Gastrocnemius medialis (tissue), 4 donors: ENCODE results near the gene TMEM121. TPM values are rescaled to one million over a fixed set of nuclear protein-coding genes. Genes with fewer than 3 reads are reported as not detected.
"Not testable (repeated sequence)": the region's sequence is repeated elsewhere in the genome, so short reads cannot be mapped to it uniquely, and the experiment has no call there.

Experiments
- ATAC-seq, 2 donors: fragments of 150-250 bp; one replicate each; pipeline ENCODE4 v1.9.1; 2016
- DNase-seq, 2 donors: peaks; one replicate each; pipeline ENCODE4 v3.0.0-alpha.2; 2019
- H3K27ac ChIP-seq, 4 donors: fragments of 200-600 bp; sonication (generic); 1 replicate in 1 of 4; 2 replicates in 3 of 4; pipeline ENCODE4 v1.5.1; 2016 to 2018; ENCODE audit warnings: mild to moderate bottlenecking in 2 of 4, moderate library complexity in 1 of 4
- H3K27me3 ChIP-seq, 3 donors: fragments of 200-600 bp; sonication (generic) in 2 of 3; 1 replicate in 1 of 3; 2 replicates in 2 of 3; pipeline versions ENCODE4 v1.5.1 to v1.6.0; 2016 to 2019; ENCODE audit warnings: mild to moderate bottlenecking in 1 of 3, moderate library complexity in 1 of 3
- H3K36me3 ChIP-seq, 2 donors: fragments of 200-600 bp; sonication (generic) in 1 of 2; one replicate each; pipeline ENCODE4 v1.5.1; 2017 to 2018
- H3K4me1 ChIP-seq, 2 donors: fragments of 200-600 bp; sonication (generic) in 1 of 2; one replicate each; pipeline ENCODE4 v1.5.1; 2016 to 2017; ENCODE audit warnings: mild to moderate bottlenecking in 2 of 2
- H3K4me3 ChIP-seq, 4 donors: fragments of 200-600 bp; sonication (generic) in 3 of 4; 1 replicate in 1 of 4; 2 replicates in 3 of 4; pipeline ENCODE4 v1.5.1; 2016 to 2019; ENCODE audit warnings: mild to moderate bottlenecking in 2 of 4
- H3K9me3 ChIP-seq, 3 donors: fragments of 200-600 bp; sonication (generic) in 2 of 3; 1 replicate in 1 of 3; 2 replicates in 2 of 3; pipeline ENCODE4 v1.5.1; 2016 to 2019
- CTCF ChIP-seq, 5 experiments: fragments of 450-650 bp in 3 of 5; fragments of 200-600 bp in 2 of 5; sonication (generic) in 2 of 5; IDR thresholded peaks in 4 of 5; conservative IDR thresholded peaks in 1 of 5; 1 replicate in 4 of 5; 2 replicates in 1 of 5; pipeline ENCODE4 v1.5.1; 2016 to 2019; ENCODE audit warnings: antibody characterized with exemption in 5 of 5, mild to moderate bottlenecking in 3 of 5, moderate library complexity in 3 of 5
- POLR2A ChIP-seq, 2 donors: fragments of 450-650 bp; IDR thresholded peaks; one replicate each; pipeline ENCODE4 v1.6.1; 2017; ENCODE audit warnings: antibody characterized with exemption in 2 of 2, mild to moderate bottlenecking in 2 of 2, moderate library complexity in 2 of 2
- in situ Hi-C, 4 donors: fragments of 200-750 bp; cut with MboI; loops; one replicate each; pipeline versions ENCODE4 v1.15.0 to v1.8.0; 2017; ENCODE audit warnings: low sequenced_read_pairs in 4 of 4
- intact Hi-C: fragments of 100-400 bp; cut with DNase I; formaldehyde crosslinking; loops from one replicate; pipeline ENCODE4 v1.15.1; 2023; ENCODE audit warnings: low total_unique reads
- total RNA-seq, 4 donors: library from RNA; depleted of rRNA; stranded (reverse); fragments of >200 nt; gene quantifications; one replicate each; pipeline versions ENCODE4 v1.1.0 to v1.2.3, GENCODE V29; 2016

Gene TMEM121
- total RNA-seq, 4 donors from 2014 or later = 1.1 to 1.2 TPM; not detected in 2

DNA sequence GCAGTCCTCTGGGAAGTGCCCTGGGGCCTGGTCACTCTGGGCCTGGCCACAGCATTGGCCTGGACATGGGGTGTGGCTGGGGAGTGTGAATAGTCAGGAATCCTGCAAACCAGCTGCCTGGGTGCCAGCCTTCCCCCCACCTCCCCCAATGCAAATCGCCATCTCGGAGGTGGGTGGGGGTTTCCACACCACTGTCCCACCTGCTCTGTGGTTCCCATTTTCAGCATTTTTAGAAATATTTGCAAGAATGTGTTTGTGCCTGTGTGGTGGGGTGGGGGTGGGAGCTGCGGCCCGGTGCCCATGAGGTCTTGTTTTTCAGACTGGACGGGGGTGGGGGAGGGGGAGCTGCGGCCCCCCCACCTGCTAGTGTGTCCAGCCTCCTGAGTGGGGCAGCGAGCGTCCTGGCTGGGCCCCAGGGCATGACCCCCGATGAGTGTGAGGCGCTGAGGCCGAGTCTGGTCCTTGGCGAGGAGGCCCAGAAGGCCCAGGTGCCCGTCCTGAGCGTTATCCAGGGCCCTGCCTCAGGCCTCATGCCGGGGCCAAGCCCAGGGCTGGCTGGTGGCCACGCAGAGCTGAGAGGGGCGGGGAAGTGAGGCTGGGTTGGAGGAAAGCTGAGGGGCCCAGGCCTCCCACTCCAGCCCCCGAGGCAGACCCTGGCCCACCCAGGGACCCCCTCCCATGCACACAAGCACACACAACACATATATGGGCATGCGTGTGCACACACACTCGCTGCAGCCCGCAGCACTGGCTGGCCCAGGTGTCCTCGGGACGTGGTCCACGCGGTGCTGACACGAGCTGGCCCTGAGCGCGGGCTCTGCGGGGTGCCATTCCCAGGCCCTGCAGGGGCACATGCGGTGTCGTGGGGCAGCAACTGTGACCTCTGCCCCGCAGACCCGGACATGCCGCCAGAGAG, 40.1 kb downstream of the TMEM121 start:
- in situ Hi-C loops, ATAC-seq, H3K9me3 ChIP-seq, H3K27ac ChIP-seq, H3K4me1 ChIP-seq, DNase-seq, H3K36me3 ChIP-seq, H3K27me3 ChIP-seq, intact Hi-C loops, H3K4me3 ChIP-seq: not testable (repeated sequence)

DNA sequence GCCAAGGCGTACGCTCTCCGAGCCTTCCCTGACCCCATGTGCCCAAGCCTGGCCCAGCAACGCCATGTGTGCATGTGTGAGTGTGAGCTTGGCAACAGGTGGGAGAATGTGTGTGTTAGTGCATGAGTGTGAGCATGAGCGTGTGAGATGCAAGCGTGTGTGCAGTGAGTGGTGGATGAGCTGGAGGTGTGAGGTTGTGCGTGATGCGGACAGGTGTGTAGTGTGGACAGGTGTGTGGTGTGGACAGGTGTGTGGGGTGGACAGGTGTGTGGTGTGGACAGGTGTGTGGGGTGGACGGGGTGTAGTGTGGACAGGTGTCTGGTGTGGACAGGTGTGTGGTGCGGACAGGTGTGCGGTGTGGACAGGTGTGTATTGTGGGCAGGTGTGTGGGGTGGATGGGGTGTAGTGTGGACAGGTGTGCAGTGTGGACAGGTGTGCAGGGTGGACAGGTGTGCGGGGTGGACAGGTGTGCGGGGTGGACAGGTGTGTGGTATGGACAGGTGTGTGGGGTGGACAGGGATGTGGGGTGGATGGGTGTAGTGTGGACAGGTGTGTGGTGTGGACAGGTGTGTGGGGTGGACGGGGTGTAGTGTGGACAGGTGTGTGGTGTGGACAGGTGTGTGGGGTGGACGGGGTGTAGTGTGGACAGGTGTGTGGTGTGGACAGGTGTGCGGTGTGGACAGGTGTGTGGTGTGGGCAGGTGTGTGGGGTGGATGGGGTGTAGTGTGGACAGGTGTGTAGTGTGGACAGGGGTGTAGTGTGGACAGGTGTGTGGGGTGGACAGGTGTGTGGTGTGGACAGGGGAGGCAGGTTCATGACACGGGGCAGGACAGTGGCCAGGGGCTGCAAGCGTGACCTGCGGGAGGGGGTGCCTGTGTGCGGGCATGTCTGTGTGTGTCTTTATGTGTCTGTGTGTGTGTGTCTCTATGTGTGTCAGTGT, 41.1 kb downstream of the TMEM121 start:
- H3K27ac ChIP-seq, in situ Hi-C loops, ATAC-seq, H3K36me3 ChIP-seq, H3K4me1 ChIP-seq, H3K27me3 ChIP-seq, intact Hi-C loops, DNase-seq, H3K4me3 ChIP-seq, H3K9me3 ChIP-seq: not testable (repeated sequence)

DNA sequence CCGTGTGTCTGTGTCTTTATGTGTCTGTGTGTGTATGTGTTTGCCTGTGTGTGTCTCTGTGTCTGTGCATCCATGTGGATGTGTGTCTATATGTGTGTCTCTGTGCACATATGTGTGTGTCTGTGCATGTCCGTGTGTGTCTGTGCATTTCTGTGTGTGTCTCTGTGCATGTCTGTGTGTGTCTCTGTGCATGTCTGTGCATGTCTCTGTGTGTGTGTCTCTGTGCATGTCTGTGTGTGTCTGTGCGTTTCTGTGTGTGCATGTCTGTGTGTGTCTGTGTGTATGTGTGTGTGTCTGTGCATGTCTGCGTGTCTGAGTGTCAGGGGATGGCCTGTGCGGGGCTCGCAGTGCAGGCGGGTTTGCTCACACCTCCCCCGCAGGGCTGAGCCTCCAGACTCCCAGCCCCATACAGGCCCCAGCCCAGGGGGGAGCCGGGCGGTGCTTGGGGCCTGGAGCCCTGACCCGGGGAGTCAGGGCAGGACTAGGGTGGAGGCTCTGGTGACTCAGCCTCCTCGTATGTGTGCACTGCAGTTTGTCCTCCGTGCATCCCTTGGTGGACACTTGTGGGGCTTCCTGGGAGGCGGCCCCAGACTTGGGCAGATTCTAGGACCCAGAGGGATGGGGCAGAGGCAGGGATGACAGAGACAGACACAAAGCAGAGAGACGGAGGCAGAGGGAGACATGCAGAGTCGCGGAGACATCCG, 41.9 kb downstream of the TMEM121 start:
- H3K36me3 ChIP-seq, intact Hi-C loops, in situ Hi-C loops, H3K9me3 ChIP-seq, ATAC-seq, H3K4me1 ChIP-seq, H3K27ac ChIP-seq, H3K27me3 ChIP-seq, H3K4me3 ChIP-seq, DNase-seq: not testable (repeated sequence)

GRCh38 chr14:105568859-105569766, 42.7 kb downstream of the TMEM121 start:
- DNase-seq (no peak), ATAC-seq (no peak)
- Histone ChIP-seq H3K4me1 (no peaks in the 10 kb centered on the region), H3K27me3 (no peaks in the 10 kb centered on the region), H3K27ac (no peak overlapping the region), H3K9me3 (no peaks in the 10 kb centered on the region), H3K36me3 (no peaks in the 10 kb centered on the region), H3K4me3 (no peak overlapping the region)
- TF ChIP-seq POLR2A (IDR thresholded peaks at IDR 0.05) = no peak
- no peak for TF ChIP-seq CTCF (IDR thresholded peaks at IDR 0.05 in 4 of 5, conservative IDR thresholded peaks at IDR 0.05 in 1 of 5)
- in situ Hi-C loops = no loop called here
- intact Hi-C loops = no loop called here

DNA sequence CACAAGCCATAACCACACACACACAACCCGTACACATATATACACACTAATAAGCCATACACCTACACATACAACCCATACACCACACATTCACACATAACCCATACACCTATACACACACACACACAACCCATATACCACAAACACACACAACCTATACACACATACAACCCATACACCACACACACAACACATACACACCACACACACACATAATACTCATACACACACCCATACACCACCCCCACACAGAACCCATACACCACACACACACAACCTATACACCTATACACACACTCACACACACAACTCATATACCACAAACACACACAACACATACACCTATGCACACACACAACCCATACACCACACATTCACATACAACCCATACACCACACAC, 44.1 kb downstream of the TMEM121 start:
- intact Hi-C loops = no loop called here
- Histone ChIP-seq H3K9me3 (no peaks in the 10 kb centered on the region), H3K36me3 (no peaks in the 10 kb centered on the region), H3K27ac (no peak overlapping the region), H3K4me3 (no peak overlapping the region), H3K27me3 (no peaks in the 10 kb centered on the region), H3K4me1 (no peaks in the 10 kb centered on the region)
- in situ Hi-C loops = no loop called here
- no peak for ATAC-seq
- DNase-seq = no peak
- TF ChIP-seq POLR2A (IDR thresholded peaks at IDR 0.05) = no peak
- TF ChIP-seq CTCF (IDR thresholded peaks at IDR 0.05 in 4 of 5, conservative IDR thresholded peaks at IDR 0.05 in 1 of 5) = no peak

GRCh38 chr14:105571181-105571951, 45.0 kb downstream of the TMEM121 start:
- H3K9me3 ChIP-seq, in situ Hi-C loops, H3K36me3 ChIP-seq, H3K4me3 ChIP-seq, DNase-seq, H3K27me3 ChIP-seq, H3K27ac ChIP-seq, H3K4me1 ChIP-seq, ATAC-seq, intact Hi-C loops: not testable (repeated sequence)

DNA sequence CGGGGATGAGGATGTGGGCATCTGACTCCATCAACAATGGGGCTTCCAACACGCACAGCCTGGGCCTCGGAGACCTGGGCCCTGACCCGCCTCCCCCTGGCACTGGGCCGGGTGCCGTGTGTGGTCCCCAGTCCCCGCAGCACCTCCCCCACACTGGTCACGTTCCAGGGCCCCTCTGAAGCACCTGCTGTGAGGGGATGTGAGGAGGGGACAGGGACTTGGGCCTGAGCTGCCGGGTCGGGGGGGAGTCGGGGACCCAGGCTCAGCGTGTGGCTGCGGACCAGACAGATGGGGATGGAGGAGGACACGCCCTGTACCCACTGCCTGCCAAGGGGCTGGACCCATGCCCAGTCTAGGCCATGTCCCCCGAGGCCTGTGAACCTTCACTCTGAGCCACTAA, 45.7 kb downstream of the TMEM121 start:
- in situ Hi-C loops, H3K4me3 ChIP-seq, DNase-seq, intact Hi-C loops, H3K4me1 ChIP-seq, H3K9me3 ChIP-seq, H3K27me3 ChIP-seq, H3K27ac ChIP-seq, H3K36me3 ChIP-seq, ATAC-seq: not testable (repeated sequence)

- H3K27me3 ChIP-seq, in situ Hi-C loops, intact Hi-C loops, H3K27ac ChIP-seq, H3K9me3 ChIP-seq, DNase-seq, H3K36me3 ChIP-seq, H3K4me3 ChIP-seq, H3K4me1 ChIP-seq, ATAC-seq: not testable (repeated sequence)
Measured at GRCh38 chr14:105573841-105574240, 47.5 kb downstream of the TMEM121 start.
